ENCODE results near the gene SCRT2.
"Not testable (repeated sequence)": the region's sequence is repeated elsewhere in the genome, so short reads cannot be mapped to it uniquely, and the experiment has no call there.

SCRT2 gene

DNA sequence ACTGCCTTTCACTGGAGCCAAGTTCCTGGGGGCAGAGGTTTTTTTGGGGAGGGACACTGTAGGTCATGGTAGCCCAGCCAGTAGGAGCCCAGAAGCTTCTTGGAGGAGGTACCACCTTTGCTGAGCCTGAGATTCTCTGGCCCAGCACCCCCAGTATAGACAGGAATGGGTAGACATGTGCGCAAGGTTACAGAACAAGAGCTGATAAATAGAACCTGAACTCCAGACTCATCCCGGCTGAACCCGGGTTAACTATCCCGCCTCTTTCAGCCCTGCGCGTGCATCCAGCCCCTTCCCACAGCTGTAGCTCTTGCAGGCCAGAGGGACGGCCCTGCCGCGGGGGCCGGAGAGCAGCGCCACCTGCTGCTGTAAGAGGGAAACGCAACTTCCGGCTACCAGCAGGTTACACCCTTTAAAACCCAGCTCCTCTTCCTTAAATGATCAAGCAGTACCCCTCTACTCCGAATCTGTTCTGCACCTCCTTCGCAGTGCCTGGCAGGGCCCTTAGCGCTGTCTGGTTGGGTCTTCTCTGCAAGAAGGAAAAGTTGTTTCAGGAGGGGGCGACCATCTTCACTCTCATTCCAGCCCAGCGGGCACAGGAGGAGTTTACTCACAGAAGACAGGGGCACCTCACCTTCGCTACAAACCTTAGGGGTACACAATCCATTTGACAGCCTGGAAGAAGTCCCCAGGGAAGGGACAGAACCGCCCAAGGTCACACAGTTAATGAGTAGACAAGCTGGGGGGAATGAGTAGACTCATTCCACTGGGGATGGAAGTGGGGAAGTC is 30.1 kb downstream of the SCRT2 start:
- WGBS, 2 experiments: 19% methylated on average over 20 of the region's 20 CpGs
- no peaks in the 10 kb centered on the region for H3K4me1 ChIP-seq (ENCODE audit: control insufficient read depth, insufficient read depth, low read length)
- peaks cover 17% of the 10 kb centered on the region for H3K36me3 ChIP-seq (ENCODE audit: control insufficient read depth, insufficient read depth, low read length)
- H3K27ac ChIP-seq (ENCODE audit: insufficient read depth, low read depth, low read length, poor library complexity, severe bottlenecking): no peak overlapping the region
- no peak overlapping the region for H3K4me3 ChIP-seq (ENCODE audit: insufficient read depth, low read depth, low read length)
- no peaks in the 10 kb centered on the region for H3K9me3 ChIP-seq (ENCODE audit: control insufficient read depth, low read length)
- no peaks in the 10 kb centered on the region for H3K27me3 ChIP-seq (ENCODE audit: control insufficient read depth, insufficient read depth, low read length, poor library complexity, severe bottlenecking)

DNA sequence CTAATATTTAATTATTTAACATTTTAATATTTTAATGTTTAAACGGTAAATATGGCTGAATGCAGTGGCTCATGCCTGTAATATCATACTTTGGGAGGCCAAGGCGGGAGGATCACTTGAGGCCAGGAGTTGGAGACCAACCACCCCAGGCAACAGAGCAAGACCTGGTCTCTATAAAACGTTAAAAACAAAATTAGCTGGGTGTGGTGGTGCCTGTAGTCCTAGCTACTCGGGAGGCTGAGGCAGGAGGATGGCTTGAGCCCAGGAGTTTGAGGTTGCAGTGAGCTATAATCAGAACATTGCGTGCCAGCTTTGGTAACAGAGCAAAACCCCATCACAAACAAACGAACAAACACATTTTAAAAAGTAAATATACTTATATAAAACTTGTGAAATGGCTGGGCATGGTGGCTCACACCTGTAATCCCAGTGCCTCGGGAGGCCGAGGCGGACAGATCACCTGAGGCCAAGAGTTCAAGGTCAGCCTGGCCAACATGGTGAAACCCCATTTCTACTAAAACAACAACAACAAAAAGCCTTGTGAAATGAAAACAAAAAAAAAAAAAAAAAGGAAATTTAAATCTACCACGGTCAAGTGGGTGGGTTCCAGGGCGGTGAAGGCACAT is 30.8 kb downstream of the SCRT2 start:
- WGBS, 2 experiments: 88 to 91% methylated on average over 9 to 11 of the region's 11 CpGs
- no peak overlapping the region for H3K4me3 ChIP-seq (ENCODE audit: insufficient read depth, low read depth, low read length)
- H3K36me3 ChIP-seq (ENCODE audit: control insufficient read depth, insufficient read depth, low read length): peaks cover 17% of the 10 kb centered on the region
- H3K27ac ChIP-seq (ENCODE audit: insufficient read depth, low read depth, low read length, poor library complexity, severe bottlenecking): no peak overlapping the region
- no peaks in the 10 kb centered on the region for H3K9me3 ChIP-seq (ENCODE audit: control insufficient read depth, low read length)
- H3K27me3 ChIP-seq (ENCODE audit: control insufficient read depth, insufficient read depth, low read length, poor library complexity, severe bottlenecking): no peaks in the 10 kb centered on the region
- no peaks in the 10 kb centered on the region for H3K4me1 ChIP-seq (ENCODE audit: control insufficient read depth, insufficient read depth, low read length)

DNA sequence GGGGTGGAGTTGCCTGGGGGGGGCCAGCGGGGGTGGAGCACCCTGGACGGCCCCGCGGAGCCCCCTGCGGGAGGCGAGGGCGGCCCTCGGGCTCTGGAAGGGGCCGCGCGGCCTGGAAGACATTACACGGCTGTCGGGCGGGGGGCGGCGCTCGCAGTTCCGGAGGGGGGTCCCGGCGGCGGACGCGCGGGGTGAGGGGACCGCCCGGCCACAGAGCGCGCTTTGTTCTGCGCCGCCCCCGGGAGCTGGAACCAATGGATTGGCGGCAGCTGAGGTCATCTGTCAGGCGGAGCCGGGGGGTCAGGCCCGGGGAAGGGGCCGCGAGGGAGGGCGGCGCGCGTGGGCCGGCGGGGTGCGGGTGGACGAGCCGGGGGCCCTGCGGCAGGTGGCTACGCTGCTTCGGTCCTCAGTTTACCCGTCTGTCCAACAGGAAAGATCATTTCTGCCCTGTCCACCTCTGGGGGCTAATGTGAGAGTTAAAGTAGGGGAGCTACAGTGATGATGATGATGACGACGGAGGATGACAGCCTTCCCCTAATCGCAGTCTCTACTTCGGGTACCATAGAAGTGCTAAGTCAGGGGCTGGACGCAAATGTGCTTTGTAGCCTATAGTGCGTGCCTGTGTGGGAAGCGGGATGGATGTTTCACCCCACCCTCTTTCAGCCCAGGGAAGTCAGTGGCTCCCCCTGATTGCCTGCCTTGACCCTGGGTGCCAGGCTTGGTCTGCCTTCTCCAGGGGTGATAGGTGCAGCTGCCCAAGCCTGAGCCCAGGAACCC is 33.0 kb downstream of the SCRT2 start:
- Histone ChIP-seq H3K4me1 (ENCODE audit: control insufficient read depth, insufficient read depth, low read length) (no peaks in the 10 kb centered on the region), H3K27ac (ENCODE audit: insufficient read depth, low read depth, low read length, poor library complexity, severe bottlenecking) (no peak overlapping the region), H3K4me3 (ENCODE audit: insufficient read depth, low read depth, low read length) (no peak overlapping the region), H3K36me3 (ENCODE audit: control insufficient read depth, insufficient read depth, low read length) (peaks cover 2% of the 10 kb centered on the region), H3K27me3 (ENCODE audit: control insufficient read depth, insufficient read depth, low read length, poor library complexity, severe bottlenecking) (no peaks in the 10 kb centered on the region), H3K9me3 (ENCODE audit: control insufficient read depth, low read length) (no peaks in the 10 kb centered on the region)
- 30 to 35% methylated on average over 57 of the region's 57 CpGs for WGBS, 2 experiments

DNA sequence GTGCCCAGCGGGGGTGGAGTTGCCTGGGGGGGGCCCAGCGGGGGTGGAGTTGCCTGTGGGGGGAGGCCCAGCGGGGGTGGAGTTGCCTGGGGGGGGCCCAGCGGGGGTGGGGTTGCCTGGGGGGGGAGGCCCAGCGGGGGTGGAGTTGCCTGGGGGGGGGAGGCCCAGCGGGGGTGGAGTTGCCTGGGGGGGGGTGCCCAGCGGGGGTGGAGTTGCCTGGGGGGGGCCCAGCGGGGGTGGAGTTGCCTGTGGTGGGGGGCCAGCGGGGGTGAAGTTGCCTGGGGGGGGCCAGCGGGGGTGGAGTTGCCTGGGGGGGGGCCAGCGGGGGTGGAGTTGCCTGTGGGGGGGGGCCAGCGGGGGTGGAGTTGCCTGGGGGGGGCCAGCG is 33.6 kb downstream of the SCRT2 start:
- 13 to 17% methylated on average over 1 of the region's 13 CpGs for WGBS, 2 experiments
- not testable (repeated sequence) for H3K27ac ChIP-seq (ENCODE audit: insufficient read depth, low read depth, low read length, poor library complexity, severe bottlenecking); H3K4me3 ChIP-seq (ENCODE audit: insufficient read depth, low read depth, low read length); H3K27me3 ChIP-seq (ENCODE audit: control insufficient read depth, insufficient read depth, low read length, poor library complexity, severe bottlenecking); H3K4me1 ChIP-seq (ENCODE audit: control insufficient read depth, insufficient read depth, low read length); H3K36me3 ChIP-seq (ENCODE audit: control insufficient read depth, insufficient read depth, low read length); H3K9me3 ChIP-seq (ENCODE audit: control insufficient read depth, low read length)

DNA sequence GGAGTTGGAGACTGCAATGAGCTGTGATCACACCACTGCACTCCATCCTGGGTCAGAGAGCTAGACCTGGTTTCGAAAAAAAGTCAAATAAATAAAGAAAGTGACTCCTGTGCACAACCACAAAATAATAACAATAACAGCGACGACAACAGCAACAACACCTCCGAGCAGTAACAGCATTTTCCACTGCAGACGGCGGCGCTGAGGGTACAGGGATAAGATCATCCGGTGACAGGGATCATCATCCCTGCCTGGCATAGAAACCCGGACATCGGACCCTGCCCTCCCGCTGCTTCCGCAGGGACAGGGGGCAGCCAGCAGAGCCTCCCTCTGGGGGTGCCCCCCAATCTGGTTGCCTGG is 34.1 kb downstream of the SCRT2 start:
- Histone ChIP-seq H3K9me3 (ENCODE audit: control insufficient read depth, low read length) (no peaks in the 10 kb centered on the region), H3K27me3 (ENCODE audit: control insufficient read depth, insufficient read depth, low read length, poor library complexity, severe bottlenecking) (no peaks in the 10 kb centered on the region), H3K4me1 (ENCODE audit: control insufficient read depth, insufficient read depth, low read length) (no peaks in the 10 kb centered on the region), H3K36me3 (ENCODE audit: control insufficient read depth, insufficient read depth, low read length) (no peaks in the 10 kb centered on the region), H3K27ac (ENCODE audit: insufficient read depth, low read depth, low read length, poor library complexity, severe bottlenecking) (no peak overlapping the region), H3K4me3 (ENCODE audit: insufficient read depth, low read depth, low read length) (no peak overlapping the region)
- 64 to 68% methylated on average over 12 of the region's 12 CpGs for WGBS, 2 experiments

DNA sequence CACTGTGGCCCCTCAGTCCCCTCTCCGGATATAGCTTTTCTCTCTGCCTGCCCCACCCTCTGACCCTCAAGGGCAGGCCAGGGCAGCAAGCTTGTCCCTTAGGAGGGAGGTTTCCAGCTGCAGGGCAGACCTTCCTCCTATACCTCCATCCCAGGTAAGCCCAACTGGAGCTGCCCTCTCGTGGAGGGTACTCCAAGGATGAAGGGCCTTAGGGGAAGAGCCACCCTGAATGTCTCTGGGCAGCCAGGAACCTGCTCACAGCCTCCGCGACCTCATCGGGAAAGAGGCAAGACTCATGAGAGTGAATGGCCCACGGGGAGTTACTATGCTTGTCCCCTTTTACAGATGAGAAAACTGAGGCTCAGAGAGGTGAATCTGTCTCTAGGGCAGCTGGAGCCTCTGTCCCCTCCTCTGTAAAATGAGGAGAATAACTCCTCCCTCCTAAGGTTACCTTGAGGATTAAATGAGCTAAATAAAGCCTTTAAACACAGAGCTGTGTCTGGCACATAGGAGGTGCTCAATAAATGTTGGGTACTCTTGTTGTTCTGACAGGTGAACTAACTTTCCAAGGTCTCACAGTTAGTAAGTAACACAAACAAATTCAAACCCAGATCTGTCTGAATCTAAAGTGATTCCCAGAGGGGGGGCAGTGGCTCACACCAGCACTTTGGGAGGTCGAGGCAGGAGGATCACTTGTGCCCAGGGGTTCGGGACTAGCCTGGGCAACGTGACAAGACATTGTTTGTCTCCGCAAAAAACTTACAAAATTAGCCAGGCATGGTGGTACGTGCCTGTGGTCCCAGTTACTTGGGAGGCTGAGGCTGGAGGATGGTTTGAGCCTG is 34.7 kb downstream of the SCRT2 start:
- WGBS, 2 experiments: 75 to 76% methylated on average over 11 of the region's 11 CpGs
- Histone ChIP-seq H3K27me3 (ENCODE audit: control insufficient read depth, insufficient read depth, low read length, poor library complexity, severe bottlenecking) (no peaks in the 10 kb centered on the region), H3K4me1 (ENCODE audit: control insufficient read depth, insufficient read depth, low read length) (no peaks in the 10 kb centered on the region), H3K27ac (ENCODE audit: insufficient read depth, low read depth, low read length, poor library complexity, severe bottlenecking) (no peak overlapping the region), H3K9me3 (ENCODE audit: control insufficient read depth, low read length) (no peaks in the 10 kb centered on the region), H3K4me3 (ENCODE audit: insufficient read depth, low read depth, low read length) (no peak overlapping the region), H3K36me3 (ENCODE audit: control insufficient read depth, insufficient read depth, low read length) (no peaks in the 10 kb centered on the region)

DNA sequence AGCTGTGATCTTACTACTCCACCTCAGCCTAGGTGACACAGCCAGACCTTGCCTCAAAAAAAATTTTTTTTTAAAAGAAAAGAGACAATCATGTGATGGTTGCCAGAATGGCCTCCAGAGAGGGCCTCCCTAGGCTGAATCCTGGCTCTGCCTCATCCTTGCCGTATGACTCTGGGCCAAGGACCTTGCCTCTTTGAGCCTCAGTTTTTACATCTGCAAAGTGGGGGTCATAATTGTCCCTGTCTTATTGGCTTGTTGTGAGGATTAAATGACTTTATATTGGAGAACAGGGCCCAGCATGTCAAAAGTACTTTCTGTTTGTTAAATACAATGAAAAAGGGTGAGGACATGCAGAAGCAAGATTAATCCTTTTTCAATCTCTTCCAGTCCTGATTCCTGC is 37.0 kb downstream of the SCRT2 start:
- no peak overlapping the region for H3K27ac ChIP-seq (ENCODE audit: insufficient read depth, low read depth, low read length, poor library complexity, severe bottlenecking)
- no peak overlapping the region for H3K4me3 ChIP-seq (ENCODE audit: insufficient read depth, low read depth, low read length)
- no peaks in the 10 kb centered on the region for H3K36me3 ChIP-seq (ENCODE audit: control insufficient read depth, insufficient read depth, low read length)
- H3K27me3 ChIP-seq (ENCODE audit: control insufficient read depth, insufficient read depth, low read length, poor library complexity, severe bottlenecking): no peaks in the 10 kb centered on the region
- H3K4me1 ChIP-seq (ENCODE audit: control insufficient read depth, insufficient read depth, low read length): peaks cover 16% of the 10 kb centered on the region
- 91 to 97% methylated on average over 1 of the region's 1 CpG for WGBS, 2 experiments
- no peaks in the 10 kb centered on the region for H3K9me3 ChIP-seq (ENCODE audit: control insufficient read depth, low read length)

DNA sequence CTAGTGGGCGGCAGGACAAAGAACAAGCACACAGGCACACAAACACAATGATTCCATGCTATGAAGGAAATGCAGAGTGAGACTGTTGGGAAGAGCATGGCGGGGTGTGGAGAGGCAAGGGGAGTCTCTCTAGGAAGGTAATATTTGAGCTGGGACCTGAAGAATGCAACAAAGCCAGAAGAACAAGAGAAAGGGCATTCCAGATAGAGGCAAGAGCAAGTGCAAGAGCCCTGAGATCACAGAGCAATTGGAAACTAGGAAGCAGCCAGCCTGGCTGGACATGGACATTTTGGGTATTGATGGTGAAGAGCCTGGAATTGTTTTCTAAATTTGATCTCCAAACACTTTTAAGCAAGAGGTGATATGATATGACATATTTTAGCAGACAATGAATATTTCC is 38.0 kb downstream of the SCRT2 start:
- Histone ChIP-seq H3K9me3 (ENCODE audit: control insufficient read depth, low read length) (no peaks in the 10 kb centered on the region), H3K4me3 (ENCODE audit: insufficient read depth, low read depth, low read length) (no peak overlapping the region), H3K27ac (ENCODE audit: insufficient read depth, low read depth, low read length, poor library complexity, severe bottlenecking) (no peak overlapping the region), H3K36me3 (ENCODE audit: control insufficient read depth, insufficient read depth, low read length) (no peaks in the 10 kb centered on the region), H3K27me3 (ENCODE audit: control insufficient read depth, insufficient read depth, low read length, poor library complexity, severe bottlenecking) (no peaks in the 10 kb centered on the region), H3K4me1 (ENCODE audit: control insufficient read depth, insufficient read depth, low read length) (peaks cover 16% of the 10 kb centered on the region)
- WGBS, 2 experiments: 81 to 86% methylated on average over 2 of the region's 2 CpGs

DNA sequence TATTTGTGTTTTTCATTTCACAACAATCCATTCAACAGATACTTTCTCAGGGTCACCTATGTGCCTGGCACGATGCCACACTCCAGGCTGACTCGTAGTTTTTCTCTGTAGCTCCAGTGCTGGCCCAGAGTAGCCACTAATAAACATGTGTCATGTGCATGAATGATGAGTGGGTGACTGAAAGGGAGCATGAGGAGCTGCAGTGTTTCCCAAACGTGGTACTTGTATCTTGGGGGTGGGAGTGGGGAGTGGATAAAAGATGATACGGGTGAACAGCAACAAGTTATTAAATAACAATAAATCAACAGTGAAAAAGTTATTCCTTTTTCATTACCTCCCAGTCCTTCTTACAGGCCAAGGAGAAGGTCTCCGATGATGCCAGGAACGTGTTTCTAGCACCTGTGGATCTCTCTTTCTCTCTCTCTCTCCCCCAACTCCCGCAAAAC is 39.7 kb downstream of the SCRT2 start:
- Histone ChIP-seq H3K9me3 (ENCODE audit: control insufficient read depth, low read length) (no peaks in the 10 kb centered on the region), H3K4me3 (ENCODE audit: insufficient read depth, low read depth, low read length) (no peak overlapping the region), H3K4me1 (ENCODE audit: control insufficient read depth, insufficient read depth, low read length) (peaks cover 16% of the 10 kb centered on the region), H3K27me3 (ENCODE audit: control insufficient read depth, insufficient read depth, low read length, poor library complexity, severe bottlenecking) (no peaks in the 10 kb centered on the region), H3K36me3 (ENCODE audit: control insufficient read depth, insufficient read depth, low read length) (no peaks in the 10 kb centered on the region), H3K27ac (ENCODE audit: insufficient read depth, low read depth, low read length, poor library complexity, severe bottlenecking) (no peak overlapping the region)
- 89 to 91% methylated on average over 5 to 7 of the region's 7 CpGs for WGBS, 2 experiments
